Islet of Langerhans (tissue), 1 donor: ENCODE measurements around the gene BORCS8.
"Not testable (repeated sequence)": the region's sequence is repeated elsewhere in the genome, so short reads cannot be mapped to it uniquely, and the experiment has no call there.

Source experiments
- FAIRE-seq: peaks from one replicate; lab custom pipeline; 2011; peaks lifted over from hg19 to GRCh38; lab: Jason Lieb, UNC

The BORCS8 gene

GRCh38 chr19:19179548-19180441, 12.2 kb downstream of the BORCS8 start:
- no peak for FAIRE-seq

- no peak for FAIRE-seq
These were observed 15.0 kb downstream of the BORCS8 start for GRCh38 chr19:19176950-19177349.

- not testable (repeated sequence) for FAIRE-seq
These were observed 18.7 kb downstream of the BORCS8 start for GRCh38 chr19:19173243-19173642.

GRCh38 chr19:19171821-19172532, 20.0 kb downstream of the BORCS8 start:
- no peak for FAIRE-seq

- FAIRE-seq = no peak
These were observed 20.9 kb downstream of the BORCS8 start for GRCh38 chr19:19170873-19171672.

- no peak for FAIRE-seq
These were observed 21.7 kb downstream of the BORCS8 start, which contains the start of gene MEF2B for GRCh38 chr19:19170053-19170872. Gene MEF2B (minus strand): TSS chr19:19170263. CDS start chr19:19150735, 19,528 bp downstream.

GRCh38 chr19:19169236-19170052, 22.5 kb downstream of the BORCS8 start:
- no peak for FAIRE-seq

GRCh38 chr19:19167612-19168011, 24.3 kb downstream of the BORCS8 start:
- no peak for FAIRE-seq

- FAIRE-seq = no peak
These were observed 26.6 kb downstream of the BORCS8 start for GRCh38 chr19:19165396-19165795.

- no peak for FAIRE-seq
These were observed 29.5 kb downstream of the BORCS8 start for GRCh38 chr19:19162495-19162894.

GRCh38 chr19:19160461-19161035, 31.4 kb downstream of the BORCS8 start:
- no peak for FAIRE-seq

- FAIRE-seq = no peak
These were observed 32.4 kb downstream of the BORCS8 start for GRCh38 chr19:19159534-19159933.

GRCh38 chr19:19157808-19158207, 34.1 kb downstream of the BORCS8 start:
- no peak for FAIRE-seq

- no peak for FAIRE-seq
These were observed 36.3 kb downstream of the BORCS8 start for GRCh38 chr19:19155495-19156219.

- no peak for FAIRE-seq
These were observed 37.0 kb downstream of the BORCS8 start for GRCh38 chr19:19154768-19155494.

- no peak for FAIRE-seq
These were observed 39.1 kb downstream of the BORCS8 start for GRCh38 chr19:19152668-19153384.

GRCh38 chr19:19151418-19151817, 40.5 kb downstream of the BORCS8 start:
- FAIRE-seq = no peak

GRCh38 chr19:19149435-19149834, 42.5 kb downstream of the BORCS8 start:
- no peak for FAIRE-seq
